Measurements from ENCODE around the gene DERA.

DERA gene

GRCh38 chr12:16075887-16076286 is 164.8 kb downstream of the DERA start:
- Mint-ChIP-seq H3K36me3 (ENCODE audit: low read depth) (no peaks in the 10 kb centered on the region), H3K4me1 (no peaks in the 10 kb centered on the region), H3K27ac (no peak overlapping the region), H3K4me3 (no peak overlapping the region), H3K27me3 (no peaks in the 10 kb centered on the region), H3K9me3 (no peaks in the 10 kb centered on the region)
- DNase-seq (no peak), ATAC-seq (no peak)

DNA sequence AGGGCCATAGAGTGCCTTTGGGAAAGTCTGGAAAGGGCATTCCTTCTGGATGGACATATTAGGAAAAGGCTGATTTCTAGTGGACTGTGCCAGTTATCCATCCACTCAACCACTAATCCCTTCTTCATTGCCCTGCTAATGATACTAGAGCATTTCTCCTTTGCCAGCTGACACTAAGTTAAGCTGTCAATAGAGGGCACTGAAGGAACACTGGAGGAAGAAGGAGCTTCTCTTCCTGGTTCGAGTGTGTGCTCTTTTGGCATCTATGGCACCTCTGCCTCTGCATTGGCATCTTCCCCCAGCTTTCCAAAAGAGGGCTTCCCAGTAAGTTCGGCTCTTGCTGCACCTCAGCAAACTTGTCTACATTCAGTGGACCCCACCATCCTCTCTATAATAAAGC is 165.4 kb downstream of the DERA start:
- Mint-ChIP-seq H3K4me1 (no peaks in the 10 kb centered on the region), H3K4me3 (no peak overlapping the region), H3K27me3 (no peaks in the 10 kb centered on the region), H3K36me3 (ENCODE audit: low read depth) (no peaks in the 10 kb centered on the region), H3K27ac (no peak overlapping the region), H3K9me3 (no peaks in the 10 kb centered on the region)
- ATAC-seq (peak; percentile 7), DNase-seq (no peak)

GRCh38 chr12:16076970-16077522 is 165.9 kb downstream of the DERA start:
- Mint-ChIP-seq H3K27ac (no peak overlapping the region), H3K4me3 (no peak overlapping the region), H3K4me1 (no peaks in the 10 kb centered on the region), H3K9me3 (no peaks in the 10 kb centered on the region), H3K27me3 (no peaks in the 10 kb centered on the region), H3K36me3 (ENCODE audit: low read depth) (no peaks in the 10 kb centered on the region)
- ATAC-seq = no peak
- DNase-seq = no peak

GRCh38 chr12:16086462-16086861 is 175.3 kb downstream of the DERA start:
- no peak for ATAC-seq
- H3K9me3 Mint-ChIP-seq = no peaks in the 10 kb centered on the region
- no peaks in the 10 kb centered on the region for H3K4me1 Mint-ChIP-seq
- H3K27ac Mint-ChIP-seq = no peak overlapping the region
- H3K27me3 Mint-ChIP-seq = no peaks in the 10 kb centered on the region
- no peak for DNase-seq
- no peaks in the 10 kb centered on the region for H3K36me3 Mint-ChIP-seq (ENCODE audit: low read depth)
- no peak overlapping the region for H3K4me3 Mint-ChIP-seq

- no peaks in the 10 kb centered on the region for H3K4me1 Mint-ChIP-seq
- H3K27ac Mint-ChIP-seq = no peak overlapping the region
- DNase-seq (no peak), ATAC-seq (no peak)
- H3K27me3 Mint-ChIP-seq = no peaks in the 10 kb centered on the region
- H3K4me3 Mint-ChIP-seq = no peak overlapping the region
- no peaks in the 10 kb centered on the region for H3K36me3 Mint-ChIP-seq (ENCODE audit: low read depth)
- no peaks in the 10 kb centered on the region for H3K9me3 Mint-ChIP-seq
Measured at GRCh38 chr12:16086942-16087341, 175.8 kb downstream of the DERA start.
